Stimulated activated naive CD4-positive, alpha-beta T cell (primary cell): ENCODE results near the gene ZMIZ1.

Experiments used
- DNase-seq, 6 experiments: peaks; one replicate each; lab custom pipeline; 2025; lab: John Stamatoyannopoulos, UW

The ZMIZ1 gene

GRCh38 chr10:79246209-79246581 is 177.4 kb downstream of the ZMIZ1 start:
- no peak for DNase-seq

GRCh38 chr10:79246606-79247275 is 178.0 kb downstream of the ZMIZ1 start:
- no peak for DNase-seq

- no peak for DNase-seq
Observed at GRCh38 chr10:79247373-79248137, 178.8 kb downstream of the ZMIZ1 start.

- DNase-seq, result no peak
Observed at GRCh38 chr10:79248341-79249185, 179.8 kb downstream of the ZMIZ1 start.

- no peak for DNase-seq
Observed at GRCh38 chr10:79249186-79250121, 180.7 kb downstream of the ZMIZ1 start.

- no peak for DNase-seq
Observed at GRCh38 chr10:79250259-79250658, 181.5 kb downstream of the ZMIZ1 start.

GRCh38 chr10:79252450-79252849 is 183.7 kb downstream of the ZMIZ1 start:
- DNase-seq, result no peak

GRCh38 chr10:79252971-79253370 is 184.2 kb downstream of the ZMIZ1 start:
- DNase-seq, result no peak

GRCh38 chr10:79253704-79254103 is 184.9 kb downstream of the ZMIZ1 start:
- no peak for DNase-seq

GRCh38 chr10:79254333-79255006 is 185.7 kb downstream of the ZMIZ1 start:
- DNase-seq, result no peak

- DNase-seq, result no peak
Observed at GRCh38 chr10:79255007-79255507, 186.3 kb downstream of the ZMIZ1 start.

GRCh38 chr10:79256264-79256806 is 187.6 kb downstream of the ZMIZ1 start:
- DNase-seq, result no peak

GRCh38 chr10:79258894-79259293 is 190.1 kb downstream of the ZMIZ1 start:
- no peak for DNase-seq

- no peak for DNase-seq
Observed at GRCh38 chr10:79259834-79260233, 191.1 kb downstream of the ZMIZ1 start.

GRCh38 chr10:79260811-79261740 is 192.3 kb downstream of the ZMIZ1 start:
- no peak for DNase-seq

- DNase-seq, result no peak
Observed at GRCh38 chr10:79262131-79262530, 193.4 kb downstream of the ZMIZ1 start.

GRCh38 chr10:79262959-79263746 is 194.4 kb downstream of the ZMIZ1 start:
- no peak for DNase-seq

- no peak for DNase-seq
Observed at GRCh38 chr10:79263939-79264338, 195.2 kb downstream of the ZMIZ1 start.

GRCh38 chr10:79264942-79265341 is 196.2 kb downstream of the ZMIZ1 start:
- no peak for DNase-seq
